OCI-LY1 (cell line): ENCODE data around the gene DPF1.

Experiments
- H2AFZ ChIP-seq: fragments of 200-600 bp; sonication (generic), shearing (Covaris generic); 2 replicates; pipeline ENCODE4 v1.6.0; 2014; ENCODE audit warnings: antibody characterized with exemption, mild to moderate bottlenecking, low read length
- H3F3A ChIP-seq: fragments of 200-600 bp; sonication (generic), shearing (Covaris generic); 2 replicates; pipeline ENCODE4 v1.6.0; 2014; ENCODE audit warnings: mild to moderate bottlenecking, antibody characterized with exemption, low read length, moderate library complexity; ENCODE audit not compliant: insufficient read depth
- H3K27ac ChIP-seq: fragments of 200-600 bp; sonication (generic); 2 replicates; pipeline ENCODE4 v1.5.1; 2014; ENCODE audit warnings: low read length, mixed run types, mild to moderate bottlenecking, low read depth; ENCODE audit not compliant: poor library complexity, severe bottlenecking
- H3K27me3 ChIP-seq: fragments of 200-600 bp; sonication (generic); 2 replicates; pipeline ENCODE4 v1.6.0; 2014; ENCODE audit warnings: antibody characterized with exemption, mild to moderate bottlenecking, low read length, moderate library complexity; ENCODE audit not compliant: insufficient read depth
- H3K36me3 ChIP-seq: fragments of 200-600 bp; sonication (generic); 2 replicates; pipeline ENCODE4 v1.6.1; 2014; ENCODE audit warnings: mild to moderate bottlenecking, antibody characterized with exemption, low read length, moderate library complexity, mixed read lengths; ENCODE audit not compliant: insufficient read depth
- H3K4me1 ChIP-seq: fragments of 200-600 bp; sonication (generic); 2 replicates; pipeline ENCODE4 v1.5.1; 2014; ENCODE audit warnings: mild to moderate bottlenecking, low read length, moderate library complexity; ENCODE audit not compliant: insufficient read depth, severe bottlenecking
- H3K4me2 ChIP-seq: fragments of 200-600 bp; sonication (generic), shearing (Covaris generic); 2 replicates; pipeline ENCODE4 v1.6.1; 2014; ENCODE audit warnings: low read length
- H3K4me3 ChIP-seq: fragments of 200-600 bp; sonication (generic); 2 replicates; pipeline ENCODE4 v1.5.1; 2014; ENCODE audit warnings: low read length, low read depth, mild to moderate bottlenecking, mixed read lengths; ENCODE audit not compliant: poor library complexity, severe bottlenecking
- H3K79me2 ChIP-seq: fragments of 200-600 bp; shearing (Covaris generic); 2 replicates; pipeline ENCODE4 v1.6.1; 2016; ENCODE audit warnings: mixed run types, low read length, mixed read lengths; ENCODE audit not compliant: insufficient read depth
- H3K9ac ChIP-seq: fragments of 200-600 bp; sonication (generic), shearing (Covaris generic); 2 replicates; pipeline ENCODE4 v1.6.1; 2014; ENCODE audit warnings: mild to moderate bottlenecking, low read length, mixed read lengths
- H3K9me2 ChIP-seq: fragments of 200-600 bp; sonication (generic), shearing (Covaris generic); 2 replicates; pipeline ENCODE4 v1.6.1; 2014; ENCODE audit warnings: low read depth, mild to moderate bottlenecking, low read length, mixed read lengths
- H3K9me3 ChIP-seq: fragments of 200-600 bp; shearing (Covaris generic); 2 replicates; pipeline ENCODE4 v1.6.1; 2014; ENCODE audit warnings: low read length, mixed read lengths
- H4K20me1 ChIP-seq: fragments of 200-600 bp; sonication (generic), shearing (Covaris generic); 2 replicates; pipeline ENCODE4 v1.6.0; 2016; ENCODE audit warnings: mild to moderate bottlenecking, low read length; ENCODE audit not compliant: insufficient read depth
- CTCF ChIP-seq: fragments of 200-600 bp; sonication (generic), shearing (Covaris generic); IDR thresholded peaks from 2 replicates; pipeline ENCODE4 v1.5.1; 2017; ENCODE audit warnings: mild to moderate bottlenecking, antibody characterized with exemption, low read length, moderate library complexity, mixed read lengths
- EZH2 ChIP-seq: fragments of 200-600 bp; sonication (generic), shearing (Covaris generic); IDR thresholded peaks from 2 replicates; pipeline ENCODE4 v1.8.0; 2017; ENCODE audit warnings: borderline replicate concordance, mixed run types, mild to moderate bottlenecking, antibody characterized with exemption, low read length, moderate library complexity, mixed read lengths

Gene DPF1

GRCh38 chr19:38268539-38268938, 44.5 kb upstream of the DPF1 start:
- H3K36me3 ChIP-seq, result no peaks in the 10 kb centered on the region; the same call in 1 of the 2 replicates
- H3K9me3 ChIP-seq, result no peaks in the 10 kb centered on the region
- peaks cover 69% of the 10 kb centered on the region for H3K4me1 ChIP-seq
- peak overlapping the region; percentile 29 for H3K4me3 ChIP-seq
- no peak overlapping the region for H2AFZ ChIP-seq
- TF ChIP-seq CTCF, result no peak
- no peak for TF ChIP-seq EZH2
- H3F3A ChIP-seq, result no peaks in the 10 kb centered on the region
- H3K9me2 ChIP-seq, result no peaks in the 10 kb centered on the region
- peak overlapping the region; percentile 28; the same call in 1 of the 2 replicates for H3K9ac ChIP-seq
- H3K79me2 ChIP-seq, result peaks cover 33% of the 10 kb centered on the region
- H3K27me3 ChIP-seq, result no peaks in the 10 kb centered on the region
- no peaks in the 10 kb centered on the region for H4K20me1 ChIP-seq
- peak overlapping the region; percentile 88 for H3K4me2 ChIP-seq
- H3K27ac ChIP-seq, result peak overlapping the region; percentile 65

DNA sequence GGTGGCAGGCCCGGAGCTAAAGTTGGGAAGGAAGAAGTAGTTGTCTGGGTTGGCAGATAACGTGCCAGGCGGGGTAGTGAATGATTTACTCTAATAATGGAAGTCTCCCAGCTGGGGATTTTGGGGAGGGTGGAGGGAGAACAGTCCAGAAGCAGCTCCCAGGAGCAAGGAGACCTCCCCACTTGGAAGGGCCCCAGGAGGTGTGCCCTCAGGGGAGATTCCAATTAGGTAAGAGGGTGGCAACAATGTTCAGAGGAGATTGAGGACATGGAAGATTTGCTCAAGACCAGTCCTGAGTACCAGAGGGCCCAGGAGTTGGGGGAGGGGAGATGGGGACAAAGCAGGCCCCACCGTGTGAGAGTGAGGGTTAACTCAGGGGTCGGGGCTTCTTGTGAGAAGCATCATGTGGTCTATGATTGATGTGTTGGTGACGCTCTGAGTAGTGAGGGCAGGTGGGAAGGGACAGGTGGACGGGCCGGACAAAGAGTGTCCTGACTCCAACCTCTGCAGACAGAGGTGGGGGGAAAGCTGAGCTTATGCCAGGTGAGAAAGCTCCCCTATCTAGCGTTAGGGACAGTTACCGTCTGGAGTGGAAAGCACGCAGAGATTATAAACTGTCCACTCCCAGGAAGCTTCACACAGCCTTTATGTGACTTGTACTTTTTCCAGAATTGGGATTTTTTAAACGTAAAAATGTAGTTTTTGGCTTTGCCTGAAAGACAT, 43.9 kb upstream of the DPF1 start:
- no peaks in the 10 kb centered on the region for H3F3A ChIP-seq
- peak overlapping the region; percentile 65 for H3K27ac ChIP-seq
- no peaks in the 10 kb centered on the region for H3K9me2 ChIP-seq
- H3K9me3 ChIP-seq, result no peaks in the 10 kb centered on the region
- TF ChIP-seq CTCF (no peak), EZH2 (no peak)
- H3K4me3 ChIP-seq, result peak overlapping the region; percentile 29
- peak overlapping the region; percentile 28; the same call in 1 of the 2 replicates for H3K9ac ChIP-seq
- peaks cover 70% of the 10 kb centered on the region for H3K4me1 ChIP-seq
- H2AFZ ChIP-seq, result no peak overlapping the region
- peak overlapping the region; percentile 88 for H3K4me2 ChIP-seq
- no peaks in the 10 kb centered on the region for H4K20me1 ChIP-seq
- no peaks in the 10 kb centered on the region; the same call in 1 of the 2 replicates for H3K36me3 ChIP-seq
- H3K27me3 ChIP-seq, result no peaks in the 10 kb centered on the region
- peaks cover 27% of the 10 kb centered on the region for H3K79me2 ChIP-seq

- Histone ChIP-seq H3K9me2 (no peaks in the 10 kb centered on the region), H3K4me2 (peak overlapping the region; percentile 88), H3K36me3 (no peaks in the 10 kb centered on the region; the same call in 1 of the 2 replicates), H4K20me1 (no peaks in the 10 kb centered on the region), H3K9ac (peak overlapping the region; percentile 39; the same call in 1 of the 2 replicates), H3K9me3 (no peaks in the 10 kb centered on the region), H3K27ac (peak overlapping the region; percentile 65), H3K79me2 (peaks cover 23% of the 10 kb centered on the region), H3K4me3 (peak overlapping the region; percentile 30), H3K4me1 (peaks cover 67% of the 10 kb centered on the region), H2AFZ (no peak overlapping the region), H3F3A (no peaks in the 10 kb centered on the region), H3K27me3 (no peaks in the 10 kb centered on the region)
- TF ChIP-seq EZH2 (no peak), CTCF (no peak)
Measured at GRCh38 chr19:38266981-38267597, 43.1 kb upstream of the DPF1 start.
